ENCODE measurements around the gene KIF21B.
"Not testable (repeated sequence)": the region's sequence is repeated elsewhere in the genome, so short reads cannot be mapped to it uniquely, and the experiment has no call there.

The KIF21B gene

GRCh38 chr1:200951016-200951415 is 72.5 kb downstream of the KIF21B start:
- no peak for DNase-seq (ENCODE audit: low read depth in 2 of 2)

GRCh38 chr1:200949626-200950025 is 73.9 kb downstream of the KIF21B start:
- no peak for DNase-seq (ENCODE audit: low read depth in 2 of 2)

GRCh38 chr1:200947059-200947566 is 76.4 kb downstream of the KIF21B start:
- no peak for DNase-seq (ENCODE audit: low read depth in 2 of 2)

- DNase-seq (ENCODE audit: low read depth in 2 of 2) = no peak
Observed at GRCh38 chr1:200945111-200945510, 78.4 kb downstream of the KIF21B start.

GRCh38 chr1:200938955-200939354 is 84.6 kb downstream of the KIF21B start:
- no peak for DNase-seq (ENCODE audit: low read depth in 2 of 2)

GRCh38 chr1:200935286-200935962 is 88.1 kb downstream of the KIF21B start:
- DNase-seq (ENCODE audit: low read depth in 2 of 2) = not testable (repeated sequence)

GRCh38 chr1:200934676-200935245 is 88.8 kb downstream of the KIF21B start:
- no peak for DNase-seq (ENCODE audit: low read depth in 2 of 2)

GRCh38 chr1:200931776-200932175 is 91.7 kb downstream of the KIF21B start:
- DNase-seq (ENCODE audit: low read depth in 2 of 2) = no peak

- not testable (repeated sequence) for DNase-seq (ENCODE audit: low read depth in 2 of 2)
Observed at GRCh38 chr1:200930285-200930684, 93.2 kb downstream of the KIF21B start.

- no peak for DNase-seq (ENCODE audit: low read depth in 2 of 2)
Observed at GRCh38 chr1:200929530-200930278, 93.8 kb downstream of the KIF21B start.

- peak in 1 of 2 donors; percentile 19 for DNase-seq (ENCODE audit: low read depth in 2 of 2)
Observed at GRCh38 chr1:200925831-200926230, 97.7 kb downstream of the KIF21B start.

- no peak for DNase-seq (ENCODE audit: low read depth in 2 of 2)
Observed at GRCh38 chr1:200923601-200924000, 99.9 kb downstream of the KIF21B start.

- no peak for DNase-seq (ENCODE audit: low read depth in 2 of 2)
Observed at GRCh38 chr1:200922406-200922805, 101.1 kb downstream of the KIF21B start.

- no peak for DNase-seq (ENCODE audit: low read depth in 2 of 2)
Observed at GRCh38 chr1:200921571-200922110, 101.9 kb downstream of the KIF21B start.

Measured in stimulated activated CD4-positive, alpha-beta T cell treated with anti-CD3 and anti-CD28 coated beads, Interleukin-15, amount 100 ng/mL, for 48 hours (primary cell).